GM12891 (cell line): ENCODE results near the gene UNC45B.

Experiments
- PAX5 ChIP-seq: IDR thresholded peaks from 2 replicates; pipeline ENCODE4 v1.6.1; 2011; ENCODE audit warnings: low read length, moderate library complexity, mild to moderate bottlenecking; ENCODE audit not compliant: insufficient read depth, severe bottlenecking
- POLR2A ChIP-seq: IDR thresholded peaks from 2 replicates; pipeline ENCODE4 v1.6.1; 2011; ENCODE audit warnings: low read depth, low read length, control low read depth
- POLR2AphosphoS5 ChIP-seq: IDR thresholded peaks from 2 replicates; pipeline ENCODE4 v1.6.1; 2011; ENCODE audit warnings: low read depth, low read length, control low read depth
- SPI1 ChIP-seq: IDR thresholded peaks from 2 replicates; pipeline ENCODE4 v1.6.1; 2011; ENCODE audit warnings: low read depth, low read length, control low read depth
- TAF1 ChIP-seq: IDR thresholded peaks from 2 replicates; pipeline ENCODE4 v1.6.1; 2011; ENCODE audit warnings: low read depth, low read length, control low read depth

DNA sequence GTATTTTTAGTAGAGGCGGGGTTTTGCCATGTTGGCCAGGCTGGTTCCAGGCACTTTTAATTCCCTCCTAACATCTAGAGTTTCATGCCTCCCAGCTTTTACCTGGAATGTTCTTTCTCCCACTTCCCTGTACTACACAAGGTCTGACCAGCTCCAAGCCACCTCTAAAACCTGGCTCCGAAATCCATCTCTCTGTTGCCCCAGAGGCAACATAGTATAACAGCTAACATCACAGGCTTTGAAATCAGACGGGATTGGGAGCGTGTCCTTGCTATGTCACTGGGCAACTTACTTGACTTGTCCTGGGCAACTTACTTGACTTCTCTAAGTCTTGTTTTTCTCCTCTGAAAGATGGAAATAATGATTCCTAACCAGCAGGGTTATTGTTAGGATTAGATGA, 15.1 kb downstream of the UNC45B start:
- TF ChIP-seq POLR2AphosphoS5 (no peak), POLR2A (no peak), TAF1 (no peak), SPI1 (no peak), PAX5 (no peak)
